Stomach (tissue), 9 donors: ENCODE measurements around the gene EDN3. TPM values are rescaled to one million over a fixed set of nuclear protein-coding genes. Genes with fewer than 3 reads are reported as not detected.
A peak's percentile ranks its signal among the peaks of the same experiment; 100 is the strongest.
"Not testable (repeated sequence)": the region's sequence is repeated elsewhere in the genome, so short reads cannot be mapped to it uniquely, and the experiment has no call there.

Experiments used
- DNase-seq, 2 donors: peaks; one replicate each; pipeline versions ENCODE4 v3.0.0 to v3.0.0-alpha.2; 2013 to 2019
- H3K27ac ChIP-seq, 5 donors: fragments of 200-600 bp in 4 of 5; sonication (generic) in 4 of 5; one replicate each; pipeline ENCODE4 v1.5.1; 2013 to 2019; ENCODE audit warnings: mild to moderate bottlenecking in 1 of 5, moderate library complexity in 1 of 5
- H3K27me3 ChIP-seq, 3 donors: fragments of 200-600 bp; sonication (generic); one replicate each; pipeline ENCODE4 v1.5.1; 2017 to 2019; ENCODE audit warnings: mixed run types in 1 of 3
- H3K36me3 ChIP-seq, 4 donors: fragments of 200-600 bp; sonication (generic); 1 replicate in 3 of 4; 2 replicates in 1 of 4; pipeline ENCODE4 v1.5.1; 2016 to 2019
- H3K4me1 ChIP-seq, 4 donors: fragments of 200-600 bp; sonication (generic); one replicate each; pipeline ENCODE4 v1.5.1; 2016 to 2019
- H3K4me3 ChIP-seq, 4 donors: fragments of 200-600 bp; sonication (generic) in 3 of 4; one replicate each; pipeline ENCODE4 v1.5.1; 2016 to 2019; ENCODE audit warnings: mild to moderate bottlenecking in 1 of 4
- H3K9me3 ChIP-seq, 4 donors: fragments of 200-600 bp; sonication (generic); one replicate each; pipeline ENCODE4 v1.5.1; 2016 to 2019
- EP300 ChIP-seq: sonication (generic); formaldehyde crosslinking; IDR thresholded peaks from one replicate; pipeline ENCODE4 v1.6.1; 2017; ENCODE audit warnings: antibody characterized with exemption
- POLR2A ChIP-seq, 4 donors: fragments of 450-650 bp; IDR thresholded peaks; one replicate each; pipeline ENCODE4 v1.6.1; 2016; ENCODE audit warnings: antibody characterized with exemption in 4 of 4, control low read depth in 2 of 4, mild to moderate bottlenecking in 1 of 4, moderate library complexity in 1 of 4
- POLR2AphosphoS5 ChIP-seq, 3 donors: sonication (generic); formaldehyde crosslinking; IDR thresholded peaks; one replicate each; pipeline ENCODE4 v1.6.1; 2016; ENCODE audit warnings: antibody characterized with exemption in 3 of 3
- WGBS, 5 donors: extraction: QIAGEN DNeasy Blood & Tissue Kit in 3 of 5; methylation state at CpG; one replicate each; pipeline versions ENCODE4 v1.1.5 to v1.1.7; 2013 to 2018; 5-methylcytosine and 5-hydroxymethylcytosine counted together
- intact Hi-C: fragments of 100-400 bp; cut with DNase I; formaldehyde crosslinking; loops from one replicate; pipeline ENCODE4 v1.15.1; 2023; ENCODE audit warnings: low total_unique reads
- polyA plus RNA-seq, 3 donors: library from polyadenylated mRNA; stranded (reverse); fragments of 200-250 nt; gene quantifications; one replicate each; pipeline ENCODE4 v1.2.3, GENCODE V29; 2013
- total RNA-seq, 5 donors: library from RNA; depleted of rRNA; stranded (reverse); fragments of >200 nt; gene quantifications; one replicate each; pipeline versions ENCODE4 v1.1.0 to v1.2.3, GENCODE V29; 2014 to 2016
- TF ChIP-seq, protein P1 (sequence below), 7 experiments: fragments of 450-650 bp in 4 of 7; fragments of 200-600 bp in 3 of 7; sonication (generic) in 3 of 7; IDR thresholded peaks; one replicate each; pipeline ENCODE4 v1.5.1; 2016 to 2019; ENCODE audit warnings: antibody characterized with exemption in 7 of 7, control low read depth in 2 of 7, mild to moderate bottlenecking in 1 of 7
- donor health status: healthy with polysubstance abuse.
- donor health status: Bipolar disorder and iron deficiency.
- donor health status: healthy.

Gene EDN3
- total and polyA plus RNA-seq, 8 donors: 2.0 to 20.0 (median 4.4) TPM; not detected in 4

- no peak for TF ChIP-seq POLR2A (IDR thresholded peaks at IDR 0.05)
- intact Hi-C loops: no loop called here
- 65 to 78% (median 75%) methylated on average over 2 of the region's 2 CpGs for WGBS, 5 donors
Observed at GRCh38 chr20:59355242-59355641, 54.8 kb downstream of the EDN3 start.

DNA sequence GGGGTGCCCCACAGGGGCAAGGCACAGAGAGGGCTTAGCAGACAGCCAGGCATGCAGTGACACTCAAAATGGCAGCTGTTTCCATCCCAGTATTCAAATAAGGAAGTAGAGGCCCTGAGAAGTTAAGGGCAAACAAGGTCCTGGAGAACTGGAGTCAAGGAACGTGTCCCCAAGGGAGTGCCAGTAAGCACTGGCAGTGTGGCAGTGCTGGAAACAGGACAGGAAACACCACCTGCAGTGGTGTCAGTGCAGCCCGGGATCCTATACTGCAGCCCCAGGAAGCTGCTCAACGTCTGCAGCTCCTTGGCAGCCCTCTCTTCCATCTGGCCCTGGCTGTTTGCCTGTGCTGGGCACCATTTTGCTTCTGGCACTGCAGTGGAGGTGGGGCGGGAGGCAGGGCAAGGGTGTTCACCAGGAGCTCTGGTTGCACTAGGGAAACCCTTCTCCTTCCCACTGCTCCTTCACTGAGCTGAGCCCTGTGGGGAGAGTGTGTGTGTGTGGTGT lies 56.3 kb downstream of the EDN3 start:
- intact Hi-C loops: no loop called here
- no peaks in the 10 kb centered on the region for H3K9me3 ChIP-seq
- H3K27me3 ChIP-seq: peaks cover 0 to 39% (median 0%) of the 10 kb centered on the region in 3 donors
- no peak overlapping the region for H3K4me3 ChIP-seq
- H3K36me3 ChIP-seq: no peaks in the 10 kb centered on the region
- 42 to 58% (median 56%) methylated on average over 3 to 4 of the region's 4 CpGs for WGBS, 5 donors
- TF ChIP-seq, protein P1, sequence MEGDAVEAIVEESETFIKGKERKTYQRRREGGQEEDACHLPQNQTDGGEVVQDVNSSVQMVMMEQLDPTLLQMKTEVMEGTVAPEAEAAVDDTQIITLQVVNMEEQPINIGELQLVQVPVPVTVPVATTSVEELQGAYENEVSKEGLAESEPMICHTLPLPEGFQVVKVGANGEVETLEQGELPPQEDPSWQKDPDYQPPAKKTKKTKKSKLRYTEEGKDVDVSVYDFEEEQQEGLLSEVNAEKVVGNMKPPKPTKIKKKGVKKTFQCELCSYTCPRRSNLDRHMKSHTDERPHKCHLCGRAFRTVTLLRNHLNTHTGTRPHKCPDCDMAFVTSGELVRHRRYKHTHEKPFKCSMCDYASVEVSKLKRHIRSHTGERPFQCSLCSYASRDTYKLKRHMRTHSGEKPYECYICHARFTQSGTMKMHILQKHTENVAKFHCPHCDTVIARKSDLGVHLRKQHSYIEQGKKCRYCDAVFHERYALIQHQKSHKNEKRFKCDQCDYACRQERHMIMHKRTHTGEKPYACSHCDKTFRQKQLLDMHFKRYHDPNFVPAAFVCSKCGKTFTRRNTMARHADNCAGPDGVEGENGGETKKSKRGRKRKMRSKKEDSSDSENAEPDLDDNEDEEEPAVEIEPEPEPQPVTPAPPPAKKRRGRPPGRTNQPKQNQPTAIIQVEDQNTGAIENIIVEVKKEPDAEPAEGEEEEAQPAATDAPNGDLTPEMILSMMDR (IDR thresholded peaks at IDR 0.05): no peak
- TF ChIP-seq POLR2A (IDR thresholded peaks at IDR 0.05): no peak
- TF ChIP-seq POLR2AphosphoS5 (IDR thresholded peaks at IDR 0.05): no peak
- TF ChIP-seq EP300: no peak
- H3K27ac ChIP-seq: no peak overlapping the region
- no peaks in the 10 kb centered on the region for H3K4me1 ChIP-seq
- no peak for DNase-seq

More at GRCh38 chr20:59355242-59355641, 54.8 kb downstream of the EDN3 start:
- Histone ChIP-seq H3K27ac (no peak overlapping the region), H3K9me3 (no peaks in the 10 kb centered on the region), H3K27me3 (peaks cover 0 to 28% (median 0%) of the 10 kb centered on the region in 3 donors), H3K36me3 (no peaks in the 10 kb centered on the region), H3K4me1 (no peaks in the 10 kb centered on the region), H3K4me3 (no peak overlapping the region)
- DNase-seq: no peak

- H3K36me3 ChIP-seq, H3K27ac ChIP-seq, DNase-seq, H3K4me3 ChIP-seq, H3K9me3 ChIP-seq, intact Hi-C loops, H3K4me1 ChIP-seq: not testable (repeated sequence)
- peaks cover 0 to 55% (median 0%) of the 10 kb centered on the region in 3 donors for H3K27me3 ChIP-seq
- WGBS, 5 donors: 40 to 80% (median 64%) methylated on average over 1 to 5 of the region's 9 CpGs
Observed at GRCh38 chr20:59358793-59359192, 58.4 kb downstream of the EDN3 start.

DNA sequence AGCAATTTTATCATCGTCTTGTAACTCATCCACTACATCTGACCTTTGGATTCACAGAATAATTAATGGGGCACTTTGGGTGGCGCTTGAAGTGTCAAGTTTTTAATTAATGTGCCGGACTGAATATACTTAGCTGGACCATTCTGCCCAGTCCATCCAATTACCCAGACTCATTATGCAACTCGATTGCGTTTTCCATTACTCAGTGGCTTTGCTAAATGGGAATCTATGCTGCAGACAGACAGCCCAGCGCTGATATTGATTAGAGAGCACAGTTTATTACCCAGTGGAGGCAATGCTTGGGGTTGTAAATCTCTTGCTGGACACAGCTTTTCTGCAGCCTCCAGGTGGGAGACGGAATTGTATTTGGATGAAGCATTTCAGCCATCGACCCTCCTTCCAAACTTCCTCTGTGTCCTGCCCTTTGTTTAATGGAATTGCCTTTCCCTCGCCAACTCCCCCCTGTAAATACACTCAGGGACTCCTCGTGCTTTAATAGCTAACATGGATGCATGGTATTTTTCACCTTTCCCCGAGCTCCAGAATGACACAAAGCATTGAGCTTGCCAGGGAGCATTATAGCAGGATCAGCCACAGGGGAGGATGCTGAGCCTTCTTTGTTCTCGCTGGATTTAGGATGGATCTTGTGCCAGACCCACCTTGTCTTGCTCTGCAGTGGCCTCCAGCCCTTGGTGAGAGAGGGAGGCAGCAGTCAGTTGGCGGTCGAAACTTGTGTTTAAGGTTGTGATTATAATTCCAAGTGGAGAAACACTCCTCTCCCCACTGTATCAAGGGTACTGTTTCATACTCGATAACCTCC lies 59.7 kb downstream of the EDN3 start:
- Histone ChIP-seq H3K27me3 (peaks cover 0 to 63% (median 0%) of the 10 kb centered on the region in 3 donors), H3K27ac (no peak overlapping the region), H3K4me3 (no peak overlapping the region), H3K9me3 (no peaks in the 10 kb centered on the region), H3K36me3 (no peaks in the 10 kb centered on the region), H3K4me1 (no peaks in the 10 kb centered on the region)
- TF ChIP-seq, protein P1 (IDR thresholded peaks at IDR 0.05): no peak
- intact Hi-C loops: no loop called here
- 64 to 73% (median 67%) methylated on average over 15 of the region's 15 CpGs for whole genome bisulfite sequencing, 5 donors
- peak in 1 of 2 donors; percentile 35 for DNase-seq

DNA sequence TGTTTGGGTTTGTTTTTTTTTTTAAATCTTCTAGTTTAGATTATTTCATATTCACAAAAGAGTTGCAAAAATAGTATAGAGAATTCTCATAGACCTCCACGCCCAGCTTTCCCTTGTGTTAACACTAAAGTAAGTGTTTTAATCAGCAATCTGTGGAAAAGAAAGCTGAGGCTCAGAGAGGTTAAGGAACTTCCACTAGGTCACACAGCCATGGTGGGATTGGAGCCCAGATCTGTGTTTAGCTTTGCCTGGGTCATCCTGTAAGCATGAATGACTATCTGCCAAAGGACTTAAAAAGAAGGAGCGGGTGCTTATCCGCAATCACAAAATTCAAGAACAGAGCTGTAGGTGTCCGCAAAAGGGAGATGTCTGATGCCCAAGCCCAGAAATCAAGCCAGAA lies 60.5 kb downstream of the EDN3 start:
- H3K27me3 ChIP-seq: peaks cover 0 to 62% (median 0%) of the 10 kb centered on the region in 3 donors
- no peaks in the 10 kb centered on the region for H3K9me3 ChIP-seq
- H3K36me3 ChIP-seq: no peaks in the 10 kb centered on the region
- no peak overlapping the region for H3K27ac ChIP-seq
- no peak overlapping the region for H3K4me3 ChIP-seq
- H3K4me1 ChIP-seq: no peaks in the 10 kb centered on the region
- TF ChIP-seq POLR2A (IDR thresholded peaks at IDR 0.05): no peak
- TF ChIP-seq POLR2AphosphoS5 (IDR thresholded peaks at IDR 0.05): no peak
- TF ChIP-seq EP300: no peak
- TF ChIP-seq, protein P1 (IDR thresholded peaks at IDR 0.05): no peak
- intact Hi-C loops: no loop called here
- no peak for DNase-seq
- WGBS, 5 donors: 87 to 92% (median 90%) methylated on average over 4 of the region's 4 CpGs
